ENCODE results near the gene NAALADL2.

DNA sequence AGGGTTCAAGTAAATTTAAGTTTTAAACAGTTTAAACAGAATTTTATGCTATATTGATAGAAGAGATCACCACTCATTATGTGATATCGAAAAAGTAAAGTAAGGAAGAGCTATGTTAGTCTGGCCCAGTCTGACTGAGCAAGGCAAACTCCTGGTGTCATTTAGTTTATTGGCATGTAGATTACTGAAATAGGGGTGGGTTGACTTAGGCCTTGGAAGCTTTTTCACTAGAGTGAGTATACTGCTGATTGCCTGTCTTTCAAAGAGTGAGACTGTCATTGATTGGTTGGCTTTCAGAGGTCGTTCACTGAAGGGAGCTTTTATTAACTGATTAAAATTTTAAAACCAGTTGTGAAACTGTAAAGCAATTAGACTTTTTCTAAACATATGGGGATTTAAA is 294.5 kb downstream of the NAALADL2 start:
- TF ChIP-seq TBX2 (CRISPR knock-in tag; IDR thresholded peaks at IDR 0.05; ENCODE audit: borderline replicate concordance) (no peak), CTCF (CRISPR knock-in tag; IDR thresholded peaks at IDR 0.05) (no peak), CHD2 (IDR thresholded peaks at IDR 0.05; ENCODE audit: low read depth, low read length) (no peak), MAX (IDR thresholded peaks at IDR 0.05) (no peak), ZNF256 (CRISPR knock-in tag; conservative IDR thresholded peaks at IDR 0.05) (no peak), NCOA1 (CRISPR knock-in tag; IDR thresholded peaks at IDR 0.05) (no peak), MXI1 (IDR thresholded peaks at IDR 0.05; ENCODE audit: borderline replicate concordance, low read depth, low read length) (no peak), PRPF4 (IDR thresholded peaks at IDR 0.05; ENCODE audit: low read depth, low read length, poor library complexity, severe bottlenecking) (no peak)
- TF ChIP-seq, protein P1, sequence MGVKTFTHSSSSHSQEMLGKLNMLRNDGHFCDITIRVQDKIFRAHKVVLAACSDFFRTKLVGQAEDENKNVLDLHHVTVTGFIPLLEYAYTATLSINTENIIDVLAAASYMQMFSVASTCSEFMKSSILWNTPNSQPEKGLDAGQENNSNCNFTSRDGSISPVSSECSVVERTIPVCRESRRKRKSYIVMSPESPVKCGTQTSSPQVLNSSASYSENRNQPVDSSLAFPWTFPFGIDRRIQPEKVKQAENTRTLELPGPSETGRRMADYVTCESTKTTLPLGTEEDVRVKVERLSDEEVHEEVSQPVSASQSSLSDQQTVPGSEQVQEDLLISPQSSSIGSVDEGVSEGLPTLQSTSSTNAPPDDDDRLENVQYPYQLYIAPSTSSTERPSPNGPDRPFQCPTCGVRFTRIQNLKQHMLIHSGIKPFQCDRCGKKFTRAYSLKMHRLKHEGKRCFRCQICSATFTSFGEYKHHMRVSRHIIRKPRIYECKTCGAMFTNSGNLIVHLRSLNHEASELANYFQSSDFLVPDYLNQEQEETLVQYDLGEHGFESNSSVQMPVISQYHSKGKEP (CRISPR knock-in tag; IDR thresholded peaks at IDR 0.05): no peak
- TF ChIP-seq, protein P2, sequence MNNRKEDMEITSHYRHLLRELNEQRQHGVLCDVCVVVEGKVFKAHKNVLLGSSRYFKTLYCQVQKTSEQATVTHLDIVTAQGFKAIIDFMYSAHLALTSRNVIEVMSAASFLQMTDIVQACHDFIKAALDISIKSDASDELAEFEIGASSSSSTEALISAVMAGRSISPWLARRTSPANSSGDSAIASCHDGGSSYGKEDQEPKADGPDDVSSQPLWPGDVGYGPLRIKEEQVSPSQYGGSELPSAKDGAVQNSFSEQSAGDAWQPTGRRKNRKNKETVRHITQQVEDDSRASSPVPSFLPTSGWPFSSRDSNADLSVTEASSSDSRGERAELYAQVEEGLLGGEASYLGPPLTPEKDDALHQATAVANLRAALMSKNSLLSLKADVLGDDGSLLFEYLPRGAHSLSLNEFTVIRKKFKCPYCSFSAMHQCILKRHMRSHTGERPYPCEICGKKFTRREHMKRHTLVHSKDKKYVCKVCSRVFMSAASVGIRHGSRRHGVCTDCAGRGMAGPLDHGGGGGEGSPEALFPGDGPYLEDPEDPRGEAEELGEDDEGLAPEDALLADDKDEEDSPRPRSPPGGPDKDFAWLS (CRISPR knock-in tag; IDR thresholded peaks at IDR 0.05; ENCODE audit: borderline replicate concordance): no peak
